Liver (tissue), 3 donors: ENCODE results near the gene HOXB5.

ENCODE experiments used
- GABPA ChIP-seq, 2 donors: IDR thresholded peaks in 1 of 2; conservative IDR thresholded peaks in 1 of 2; 2 replicates each; pipeline ENCODE4 v1.6.1; 2016; ENCODE audit warnings: antibody characterized with exemption in 2 of 2, mild to moderate bottlenecking in 1 of 2, moderate library complexity in 1 of 2
- JUND ChIP-seq, 2 donors: IDR thresholded peaks; 2 replicates each; pipeline ENCODE4 v1.6.1; 2016; ENCODE audit warnings: antibody characterized with exemption in 2 of 2
- MAX ChIP-seq: IDR thresholded peaks from 2 replicates; pipeline ENCODE4 v1.6.1; 2016; ENCODE audit warnings: antibody characterized with exemption
- RAD21 ChIP-seq, 2 donors: IDR thresholded peaks; 2 replicates each; pipeline ENCODE4 v1.6.1; 2016; ENCODE audit warnings: antibody characterized with exemption in 2 of 2, mild to moderate bottlenecking in 2 of 2
- RXRA ChIP-seq, 2 donors: IDR thresholded peaks; 2 replicates each; pipeline ENCODE4 v1.6.1; 2017 to 2018; ENCODE audit warnings: antibody characterized with exemption in 2 of 2, mild to moderate bottlenecking in 1 of 2
- SP1 ChIP-seq: IDR thresholded peaks from 2 replicates; pipeline ENCODE4 v1.6.1; 2018; ENCODE audit warnings: antibody characterized with exemption, mild to moderate bottlenecking
- TAF1 ChIP-seq: conservative IDR thresholded peaks from 2 replicates; pipeline ENCODE4 v1.6.1; 2016; ENCODE audit warnings: antibody characterized with exemption, mild to moderate bottlenecking
- YY1 ChIP-seq: IDR thresholded peaks from 2 replicates; pipeline ENCODE4 v1.6.1; 2016; ENCODE audit warnings: antibody characterized with exemption, mild to moderate bottlenecking
- TF ChIP-seq, protein P1 (sequence below): fragments of 150-350 bp; IDR thresholded peaks from 2 replicates; pipeline ENCODE4 v1.5.1; 2017; ENCODE audit warnings: improper control_type of control experiment, low read depth, low read length; ENCODE audit not compliant: missing input control
- TF ChIP-seq, protein P2 (sequence below): IDR thresholded peaks from 2 replicates; pipeline ENCODE4 v1.6.1; 2016; ENCODE audit warnings: antibody characterized with exemption
- TF ChIP-seq, protein P3 (sequence below): IDR thresholded peaks from 2 replicates; pipeline ENCODE4 v1.6.1; 2016; ENCODE audit warnings: antibody characterized with exemption, mild to moderate bottlenecking
- donor health status: healthy.
- donor health status: healthy.

DNA sequence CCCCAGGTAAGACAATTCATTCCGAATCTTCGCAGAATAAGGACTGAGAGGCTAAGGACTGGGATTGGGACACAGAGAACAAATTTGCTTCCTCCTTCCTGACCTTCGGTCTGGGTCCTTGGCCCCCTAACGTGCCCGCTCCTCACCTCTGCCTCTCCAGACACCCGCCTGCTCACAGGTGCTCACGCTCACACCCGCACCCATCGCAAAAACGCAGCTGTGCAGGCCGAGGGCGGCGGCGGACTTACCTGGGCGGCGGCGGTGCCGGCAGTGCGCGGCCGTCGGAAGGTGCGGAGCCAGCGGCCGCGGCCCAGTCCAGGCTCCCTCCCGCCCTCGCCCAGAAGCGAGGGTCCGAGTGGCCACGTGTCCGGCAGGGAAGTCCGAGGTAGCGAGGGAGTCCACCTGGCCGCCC, 39.7 kb upstream of the HOXB5 start:
- TF ChIP-seq TAF1 (no peak), RAD21 (IDR thresholded peaks at IDR 0.05) (no peak), JUND (IDR thresholded peaks at IDR 0.05) (no peak), SP1 (no peak), YY1 (no peak), MAX (no peak), RXRA (IDR thresholded peaks at IDR 0.05) (no peak), GABPA (IDR thresholded peaks at IDR 0.05 in 1 of 2, conservative IDR thresholded peaks at IDR 0.05 in 1 of 2) (no peak)
- TF ChIP-seq, protein P1, sequence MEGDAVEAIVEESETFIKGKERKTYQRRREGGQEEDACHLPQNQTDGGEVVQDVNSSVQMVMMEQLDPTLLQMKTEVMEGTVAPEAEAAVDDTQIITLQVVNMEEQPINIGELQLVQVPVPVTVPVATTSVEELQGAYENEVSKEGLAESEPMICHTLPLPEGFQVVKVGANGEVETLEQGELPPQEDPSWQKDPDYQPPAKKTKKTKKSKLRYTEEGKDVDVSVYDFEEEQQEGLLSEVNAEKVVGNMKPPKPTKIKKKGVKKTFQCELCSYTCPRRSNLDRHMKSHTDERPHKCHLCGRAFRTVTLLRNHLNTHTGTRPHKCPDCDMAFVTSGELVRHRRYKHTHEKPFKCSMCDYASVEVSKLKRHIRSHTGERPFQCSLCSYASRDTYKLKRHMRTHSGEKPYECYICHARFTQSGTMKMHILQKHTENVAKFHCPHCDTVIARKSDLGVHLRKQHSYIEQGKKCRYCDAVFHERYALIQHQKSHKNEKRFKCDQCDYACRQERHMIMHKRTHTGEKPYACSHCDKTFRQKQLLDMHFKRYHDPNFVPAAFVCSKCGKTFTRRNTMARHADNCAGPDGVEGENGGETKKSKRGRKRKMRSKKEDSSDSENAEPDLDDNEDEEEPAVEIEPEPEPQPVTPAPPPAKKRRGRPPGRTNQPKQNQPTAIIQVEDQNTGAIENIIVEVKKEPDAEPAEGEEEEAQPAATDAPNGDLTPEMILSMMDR, result no peak
- TF ChIP-seq, protein P2, sequence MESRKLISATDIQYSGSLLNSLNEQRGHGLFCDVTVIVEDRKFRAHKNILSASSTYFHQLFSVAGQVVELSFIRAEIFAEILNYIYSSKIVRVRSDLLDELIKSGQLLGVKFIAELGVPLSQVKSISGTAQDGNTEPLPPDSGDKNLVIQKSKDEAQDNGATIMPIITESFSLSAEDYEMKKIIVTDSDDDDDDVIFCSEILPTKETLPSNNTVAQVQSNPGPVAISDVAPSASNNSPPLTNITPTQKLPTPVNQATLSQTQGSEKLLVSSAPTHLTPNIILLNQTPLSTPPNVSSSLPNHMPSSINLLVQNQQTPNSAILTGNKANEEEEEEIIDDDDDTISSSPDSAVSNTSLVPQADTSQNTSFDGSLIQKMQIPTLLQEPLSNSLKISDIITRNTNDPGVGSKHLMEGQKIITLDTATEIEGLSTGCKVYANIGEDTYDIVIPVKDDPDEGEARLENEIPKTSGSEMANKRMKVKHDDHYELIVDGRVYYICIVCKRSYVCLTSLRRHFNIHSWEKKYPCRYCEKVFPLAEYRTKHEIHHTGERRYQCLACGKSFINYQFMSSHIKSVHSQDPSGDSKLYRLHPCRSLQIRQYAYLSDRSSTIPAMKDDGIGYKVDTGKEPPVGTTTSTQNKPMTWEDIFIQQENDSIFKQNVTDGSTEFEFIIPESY, result no peak
- TF ChIP-seq, protein P3, sequence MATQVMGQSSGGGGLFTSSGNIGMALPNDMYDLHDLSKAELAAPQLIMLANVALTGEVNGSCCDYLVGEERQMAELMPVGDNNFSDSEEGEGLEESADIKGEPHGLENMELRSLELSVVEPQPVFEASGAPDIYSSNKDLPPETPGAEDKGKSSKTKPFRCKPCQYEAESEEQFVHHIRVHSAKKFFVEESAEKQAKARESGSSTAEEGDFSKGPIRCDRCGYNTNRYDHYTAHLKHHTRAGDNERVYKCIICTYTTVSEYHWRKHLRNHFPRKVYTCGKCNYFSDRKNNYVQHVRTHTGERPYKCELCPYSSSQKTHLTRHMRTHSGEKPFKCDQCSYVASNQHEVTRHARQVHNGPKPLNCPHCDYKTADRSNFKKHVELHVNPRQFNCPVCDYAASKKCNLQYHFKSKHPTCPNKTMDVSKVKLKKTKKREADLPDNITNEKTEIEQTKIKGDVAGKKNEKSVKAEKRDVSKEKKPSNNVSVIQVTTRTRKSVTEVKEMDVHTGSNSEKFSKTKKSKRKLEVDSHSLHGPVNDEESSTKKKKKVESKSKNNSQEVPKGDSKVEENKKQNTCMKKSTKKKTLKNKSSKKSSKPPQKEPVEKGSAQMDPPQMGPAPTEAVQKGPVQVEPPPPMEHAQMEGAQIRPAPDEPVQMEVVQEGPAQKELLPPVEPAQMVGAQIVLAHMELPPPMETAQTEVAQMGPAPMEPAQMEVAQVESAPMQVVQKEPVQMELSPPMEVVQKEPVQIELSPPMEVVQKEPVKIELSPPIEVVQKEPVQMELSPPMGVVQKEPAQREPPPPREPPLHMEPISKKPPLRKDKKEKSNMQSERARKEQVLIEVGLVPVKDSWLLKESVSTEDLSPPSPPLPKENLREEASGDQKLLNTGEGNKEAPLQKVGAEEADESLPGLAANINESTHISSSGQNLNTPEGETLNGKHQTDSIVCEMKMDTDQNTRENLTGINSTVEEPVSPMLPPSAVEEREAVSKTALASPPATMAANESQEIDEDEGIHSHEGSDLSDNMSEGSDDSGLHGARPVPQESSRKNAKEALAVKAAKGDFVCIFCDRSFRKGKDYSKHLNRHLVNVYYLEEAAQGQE, result no peak
